MCF 10A (cell line): Measurements from ENCODE around the gene CBR3. TPM values are rescaled to one million over a fixed set of nuclear protein-coding genes. Genes with fewer than 3 reads are reported as not detected.

Source experiments
- BruUV-seq: library from RNA; stranded (reverse); fragments of 400-500 nt; replicated peaks from 2 replicates; lab custom pipeline; 2021; lab: Mats Ljungman, UMichigan
- CTCF ChIA-PET: fragments of 300-600 bp; sonication (Branson Sonifier 250); formaldehyde crosslinking; extraction: SDS; loops from one replicate; lab custom pipeline; 2021; ENCODE audit warnings: antibody characterized with exemption, inconsistent platforms; lab: Yijun Ruan, JAX
- POLR2A ChIA-PET: fragments of 300-600, 350-650 bp; sonication (Branson Sonifier 250); formaldehyde crosslinking; extraction: SDS; loops from one replicate; lab custom pipeline; 2020; ENCODE audit warnings: antibody characterized with exemption, inconsistent platforms; lab: Yijun Ruan, JAX
- DNase-seq: peaks from one replicate; pipeline ENCODE4 v3.0.0-alpha.2; 2018; ENCODE audit not compliant: unreplicated experiment
- H3K27ac Mint-ChIP-seq: one replicate; pipeline ENCODE4 v1.8.0; 2022; ENCODE audit warnings: mild to moderate bottlenecking, low read depth, mixed read lengths; ENCODE audit not compliant: unreplicated experiment
- H3K27me3 Mint-ChIP-seq: one replicate; pipeline ENCODE4 v1.8.0; 2022; ENCODE audit warnings: mixed read lengths; ENCODE audit not compliant: insufficient read depth, unreplicated experiment
- H3K36me3 Mint-ChIP-seq: one replicate; pipeline ENCODE4 v1.8.0; 2022; ENCODE audit warnings: mild to moderate bottlenecking, moderate library complexity, mixed read lengths; ENCODE audit not compliant: insufficient read depth, unreplicated experiment
- H3K4me1 Mint-ChIP-seq: one replicate; pipeline ENCODE4 v1.8.0; 2022; ENCODE audit warnings: mixed read lengths; ENCODE audit not compliant: insufficient read depth, unreplicated experiment
- H3K4me3 Mint-ChIP-seq: one replicate; pipeline ENCODE4 v1.8.0; 2022; ENCODE audit warnings: mild to moderate bottlenecking, moderate library complexity, mixed read lengths; ENCODE audit not compliant: unreplicated experiment
- H3K9me3 Mint-ChIP-seq: one replicate; pipeline ENCODE4 v1.8.0; 2022; ENCODE audit warnings: mixed read lengths; ENCODE audit not compliant: unreplicated experiment
- CTCF ChIP-seq: fragments of 200-600 bp; IDR thresholded peaks from one replicate; pipeline ENCODE4 v1.8.0; 2022; ENCODE audit warnings: antibody characterized with exemption, mild to moderate bottlenecking; ENCODE audit not compliant: unreplicated experiment
- intact Hi-C: fragments of 100-400 bp; cut with micrococcal nuclease; formaldehyde crosslinking; loops from 2 replicates; pipeline ENCODE4 v1.14.1; 2022
- total RNA-seq: library from RNA; stranded (reverse); gene quantifications from 2 replicates; pipeline ENCODE4 v1.2.3, GENCODE V29; 2022

CBR3 gene
- total RNA-seq, 1 experiment from 2014 or later, result 1.8 TPM

GRCh38 chr21:36165356-36165755 is 30.5 kb downstream of the CBR3 start:
- Mint-ChIP-seq H3K4me3 (no peak overlapping the region), H3K27ac (no peak overlapping the region), H3K4me1 (peaks cover 6% of the 10 kb centered on the region), H3K9me3 (no peaks in the 10 kb centered on the region), H3K36me3 (no peaks in the 10 kb centered on the region), H3K27me3 (no peaks in the 10 kb centered on the region)
- no peak for TF ChIP-seq CTCF
- intact Hi-C loops, result no loop called here
- POLR2A ChIA-PET, result no interaction called here
- BruUV-seq, result no TSS peak
- CTCF ChIA-PET, result no interaction called here
- no peak for DNase-seq

GRCh38 chr21:36166705-36167104 is 31.8 kb downstream of the CBR3 start:
- H3K36me3 Mint-ChIP-seq, result no peaks in the 10 kb centered on the region
- POLR2A ChIA-PET, result no interaction called here
- no peaks in the 10 kb centered on the region for H3K9me3 Mint-ChIP-seq
- BruUV-seq, result no TSS peak
- H3K4me3 Mint-ChIP-seq, result no peak overlapping the region
- peaks cover 6% of the 10 kb centered on the region for H3K4me1 Mint-ChIP-seq
- DNase-seq, result no peak
- no peak overlapping the region for H3K27ac Mint-ChIP-seq
- CTCF ChIA-PET, result no interaction called here
- intact Hi-C loops, result no loop called here
- no peak for TF ChIP-seq CTCF
- H3K27me3 Mint-ChIP-seq, result no peaks in the 10 kb centered on the region

GRCh38 chr21:36167541-36167940 is 32.7 kb downstream of the CBR3 start:
- no peak overlapping the region for H3K4me3 Mint-ChIP-seq
- H3K27ac Mint-ChIP-seq, result no peak overlapping the region
- H3K4me1 Mint-ChIP-seq, result peaks cover 4% of the 10 kb centered on the region
- no peak for TF ChIP-seq CTCF
- CTCF ChIA-PET, result no interaction called here
- BruUV-seq, result no TSS peak
- POLR2A ChIA-PET, result interaction anchor here (0.6 kb wide), 1 partner anchor 155 kb away, joined by 4 read pairs; no protein-coding TSS in a partner anchor
- no peak for DNase-seq
- H3K9me3 Mint-ChIP-seq, result no peaks in the 10 kb centered on the region
- no peaks in the 10 kb centered on the region for H3K36me3 Mint-ChIP-seq
- H3K27me3 Mint-ChIP-seq, result no peaks in the 10 kb centered on the region
- intact Hi-C loops, result no loop called here

GRCh38 chr21:36169470-36170128 is 34.7 kb downstream of the CBR3 start:
- no peak for TF ChIP-seq CTCF
- POLR2A ChIA-PET, result no interaction called here
- BruUV-seq, result no TSS peak
- H3K27me3 Mint-ChIP-seq, result no peaks in the 10 kb centered on the region
- intact Hi-C loops, result no loop called here
- DNase-seq, result no peak
- no peaks in the 10 kb centered on the region for H3K4me1 Mint-ChIP-seq
- H3K27ac Mint-ChIP-seq, result no peak overlapping the region
- H3K4me3 Mint-ChIP-seq, result no peak overlapping the region
- no peaks in the 10 kb centered on the region for H3K36me3 Mint-ChIP-seq
- no peaks in the 10 kb centered on the region for H3K9me3 Mint-ChIP-seq
- CTCF ChIA-PET, result no interaction called here
